IPS-18c (cell line): ENCODE measurements around the gene METRN.

ENCODE experiments used
- H3K4me3 ChIP-seq: 2 replicates; pipeline ENCODE4 v1.7.0; 2013; ENCODE audit warnings: low read depth, mild to moderate bottlenecking, low read length, moderate library complexity; ENCODE audit not compliant: insufficient read depth
- H3K9me3 ChIP-seq: one replicate; pipeline ENCODE4 v1.6.1; 2013; ENCODE audit warnings: mild to moderate bottlenecking, low read length, moderate library complexity; ENCODE audit not compliant: control insufficient read depth, insufficient read depth

The METRN gene

DNA sequence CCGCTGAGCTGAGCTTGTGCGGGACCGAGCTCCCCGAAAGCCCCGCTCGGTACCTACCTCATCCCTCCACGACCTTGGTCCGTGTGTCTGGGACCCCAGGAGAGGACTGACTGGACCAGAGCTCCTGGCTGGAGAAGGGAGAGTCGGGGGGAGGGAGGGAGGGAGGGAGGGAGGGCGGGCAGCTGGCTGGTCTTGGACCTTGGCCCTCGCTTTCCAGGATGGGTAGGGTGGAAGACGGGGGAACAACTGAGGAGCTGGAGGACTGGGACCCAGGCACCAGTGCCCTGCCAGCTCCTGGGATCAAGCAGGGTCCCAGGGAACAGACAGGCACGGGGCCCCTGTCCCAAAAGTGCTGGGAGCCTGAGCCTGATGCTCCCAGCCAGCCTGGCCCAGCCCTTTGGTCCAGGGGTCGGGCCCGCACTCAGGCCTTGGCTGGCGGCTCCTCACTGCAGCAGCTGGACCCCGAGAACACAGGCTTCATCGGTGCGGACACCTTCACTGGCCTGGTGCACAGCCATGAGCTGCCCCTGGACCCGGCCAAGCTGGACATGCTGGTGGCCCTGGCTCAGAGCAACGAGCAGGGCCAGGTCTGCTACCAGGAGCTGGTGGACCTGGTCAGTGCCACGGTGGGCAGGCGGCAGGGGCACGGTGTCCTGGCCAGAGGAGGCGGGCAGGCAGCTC, 38.9 kb upstream of the METRN start:
- Histone ChIP-seq H3K4me3 (peak overlapping the region; percentile 47), H3K9me3 (no peaks in the 10 kb centered on the region)

DNA sequence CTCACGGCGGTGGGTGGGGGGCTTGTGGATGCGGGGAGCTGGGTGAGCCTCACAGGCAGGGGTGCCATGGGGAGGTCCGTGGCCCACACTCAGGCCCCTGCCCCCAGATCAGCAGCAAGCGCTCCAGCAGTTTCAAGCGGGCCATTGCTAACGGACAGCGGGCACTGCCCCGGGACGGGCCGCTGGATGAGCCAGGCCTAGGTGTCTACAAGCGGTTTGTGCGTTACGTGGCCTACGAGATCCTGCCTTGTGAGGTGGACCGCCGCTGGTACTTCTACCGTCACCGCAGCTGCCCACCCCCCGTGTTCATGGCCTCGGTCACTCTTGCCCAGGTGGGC, 38.4 kb upstream of the METRN start:
- Histone ChIP-seq H3K4me3 (peak overlapping the region; percentile 15; the same call in 1 of the 2 replicates), H3K9me3 (no peaks in the 10 kb centered on the region)

- Histone ChIP-seq H3K4me3 (peak overlapping the region; percentile 15; the same call in 1 of the 2 replicates), H3K9me3 (no peaks in the 10 kb centered on the region)
Measured at GRCh38 chr16:676913-677312, 38.0 kb upstream of the METRN start.

- Histone ChIP-seq H3K4me3 (peak overlapping the region; percentile 15; the same call in 1 of the 2 replicates), H3K9me3 (no peaks in the 10 kb centered on the region)
Measured at GRCh38 chr16:677316-678190, 37.4 kb upstream of the METRN start.

- no peaks in the 10 kb centered on the region for H3K9me3 ChIP-seq
Measured at GRCh38 chr16:678209-678857, 36.6 kb upstream of the METRN start.

GRCh38 chr16:678858-679813, 35.8 kb upstream of the METRN start:
- no peaks in the 10 kb centered on the region for H3K9me3 ChIP-seq
- H3K4me3 ChIP-seq, result peak overlapping the region; percentile 40

More at GRCh38 chr16:678209-678857, 36.6 kb upstream of the METRN start:
- H3K4me3 ChIP-seq, result no peak overlapping the region

- no peaks in the 10 kb centered on the region for H3K9me3 ChIP-seq
- H3K4me3 ChIP-seq, result peak within 1 kb of the TSS; percentile 80
Measured at GRCh38 chr16:679814-680624, 34.9 kb upstream of the METRN start, which contains the start of gene STUB1. Gene STUB1, plus strand, starts transcription at chr16:680410. Its CDS starts 116 bp downstream, at chr16:680526.

GRCh38 chr16:680625-680945, 34.3 kb upstream of the METRN start:
- peak overlapping the region; percentile 80 for H3K4me3 ChIP-seq

DNA sequence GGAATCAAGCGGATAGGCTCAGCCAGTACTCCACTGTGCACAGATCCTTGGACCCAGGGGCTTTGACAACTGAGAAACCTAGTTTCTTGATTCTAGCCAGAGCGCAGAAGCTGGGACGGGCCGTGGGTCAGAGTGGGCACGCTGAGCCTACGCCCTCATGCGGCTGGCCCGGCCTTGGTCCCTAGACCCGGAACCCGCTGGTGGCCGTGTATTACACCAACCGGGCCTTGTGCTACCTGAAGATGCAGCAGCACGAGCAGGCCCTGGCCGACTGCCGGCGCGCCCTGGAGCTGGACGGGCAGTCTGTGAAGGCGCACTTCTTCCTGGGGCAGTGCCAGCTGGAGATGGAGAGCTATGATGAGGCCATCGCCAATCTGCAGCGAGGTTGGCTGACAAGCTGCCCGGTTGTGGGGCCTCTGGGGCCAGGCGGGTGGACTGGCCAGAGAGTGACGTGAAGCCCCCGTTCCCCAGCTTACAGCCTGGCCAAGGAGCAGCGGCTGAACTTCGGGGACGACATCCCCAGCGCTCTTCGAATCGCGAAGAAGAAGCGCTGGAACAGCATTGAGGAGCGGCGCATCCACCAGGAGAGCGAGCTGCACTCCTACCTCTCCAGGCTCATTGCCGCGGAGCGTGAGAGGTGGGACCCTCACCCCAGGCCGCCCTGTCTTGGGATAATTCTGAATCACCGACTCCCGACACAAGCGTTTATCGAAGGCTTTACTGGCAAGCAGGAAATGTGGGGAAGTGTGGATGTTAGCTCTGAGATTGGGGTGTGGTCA, 33.8 kb upstream of the METRN start:
- Histone ChIP-seq H3K9me3 (no peaks in the 10 kb centered on the region), H3K4me3 (peak overlapping the region; percentile 80)

More at GRCh38 chr16:680625-680945, 34.3 kb upstream of the METRN start:
- no peaks in the 10 kb centered on the region for H3K9me3 ChIP-seq

DNA sequence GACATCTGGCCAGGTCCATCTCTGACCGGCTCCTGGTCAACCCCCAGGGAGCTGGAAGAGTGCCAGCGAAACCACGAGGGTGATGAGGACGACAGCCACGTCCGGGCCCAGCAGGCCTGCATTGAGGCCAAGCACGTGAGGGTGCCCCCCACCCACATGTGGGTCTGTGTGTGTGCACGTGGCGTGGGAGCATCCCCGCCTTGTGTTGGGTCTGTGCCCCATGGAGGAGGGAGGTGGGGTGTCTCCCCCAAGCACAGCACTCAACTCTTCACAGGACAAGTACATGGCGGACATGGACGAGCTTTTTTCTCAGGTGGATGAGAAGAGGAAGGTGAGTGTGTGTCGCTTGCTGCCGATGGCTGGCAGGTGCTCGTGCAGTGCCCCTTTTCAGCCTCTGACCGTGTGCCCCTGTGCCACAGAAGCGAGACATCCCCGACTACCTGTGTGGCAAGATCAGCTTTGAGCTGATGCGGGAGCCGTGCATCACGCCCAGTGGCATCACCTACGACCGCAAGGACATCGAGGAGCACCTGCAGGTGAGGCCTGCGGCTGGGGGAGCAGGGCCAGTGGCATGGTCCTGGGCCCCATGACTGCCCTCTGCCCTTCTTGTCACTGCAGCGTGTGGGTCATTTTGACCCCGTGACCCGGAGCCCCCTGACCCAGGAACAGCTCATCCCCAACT, 33.0 kb upstream of the METRN start:
- Histone ChIP-seq H3K9me3 (no peaks in the 10 kb centered on the region), H3K4me3 (peak overlapping the region; percentile 80)

GRCh38 chr16:682493-683395, 32.2 kb upstream of the METRN start:
- H3K9me3 ChIP-seq, result no peaks in the 10 kb centered on the region
- peak overlapping the region; percentile 71 for H3K4me3 ChIP-seq

DNA sequence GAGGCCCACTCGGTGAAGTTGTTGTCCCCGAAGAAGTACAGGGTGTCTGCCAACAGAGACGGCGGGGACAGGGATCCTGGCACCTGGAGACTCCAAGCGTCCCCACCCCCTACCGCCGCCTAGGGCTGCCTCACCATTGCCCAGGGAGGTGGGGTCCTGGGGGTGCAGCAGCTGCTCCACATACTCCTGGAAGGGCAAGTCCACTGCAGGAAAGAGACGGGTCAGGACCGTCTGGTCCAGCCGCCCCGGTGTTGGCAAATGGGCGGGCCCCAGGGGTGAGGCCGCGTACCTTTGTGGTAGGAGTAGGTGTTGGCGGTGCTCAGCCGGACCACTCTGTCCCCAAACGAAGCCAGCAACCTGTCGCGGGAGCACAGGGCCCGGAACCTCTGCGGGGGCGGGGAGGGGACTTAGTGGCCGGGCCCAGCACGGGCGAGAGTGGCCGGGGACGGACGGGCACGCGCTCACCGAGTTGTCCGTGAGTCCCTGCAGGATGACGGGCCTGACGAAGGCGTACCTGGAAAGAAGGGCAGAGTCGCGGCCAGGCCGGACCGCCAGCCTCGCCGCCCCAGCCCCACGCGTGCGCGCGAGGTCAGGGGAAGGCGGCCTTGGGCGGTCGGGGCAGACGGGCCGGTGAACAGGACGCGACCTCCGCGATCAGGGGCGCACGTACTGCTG, 31.4 kb upstream of the METRN start:
- Histone ChIP-seq H3K9me3 (no peaks in the 10 kb centered on the region), H3K4me3 (peak overlapping the region; percentile 71)

- Histone ChIP-seq H3K4me3 (peak within 1 kb of the TSS; percentile 71), H3K9me3 (no peaks in the 10 kb centered on the region)
Measured at GRCh38 chr16:684071-684794, 30.7 kb upstream of the METRN start, which contains the start of gene JMJD8. Gene JMJD8, minus strand, starts transcription at chr16:684334. Its CDS starts 15 bp downstream, at chr16:684319.
